ENCODE data around the gene TRIP6.

Gene TRIP6

GRCh38 chr7:100867040-100867775, at the start of gene TRIP6:
Gene TRIP6 (plus strand): TSS chr7:100867387. CDS start chr7:100867498, 111 bp downstream.
- no peak for DNase-seq

- no peak for DNase-seq
Observed at GRCh38 chr7:100818366-100818765, 48.8 kb upstream of the TRIP6 start.

GRCh38 chr7:100818825-100819224, 48.4 kb upstream of the TRIP6 start:
- DNase-seq = no peak

- no peak for DNase-seq
Observed at GRCh38 chr7:100819586-100819985, 47.6 kb upstream of the TRIP6 start.

GRCh38 chr7:100822236-100823139, 44.7 kb upstream of the TRIP6 start:
- no peak for DNase-seq

- no peak for DNase-seq
Observed at GRCh38 chr7:100823140-100823525, 44.1 kb upstream of the TRIP6 start.

GRCh38 chr7:100823534-100823933, 43.7 kb upstream of the TRIP6 start:
- DNase-seq = no peak

GRCh38 chr7:100824499-100825214, 42.5 kb upstream of the TRIP6 start:
- DNase-seq = no peak

- DNase-seq = no peak
Observed at GRCh38 chr7:100825215-100825671, 41.9 kb upstream of the TRIP6 start.

GRCh38 chr7:100825751-100826513, 41.3 kb upstream of the TRIP6 start:
- no peak for DNase-seq

- DNase-seq = no peak
Observed at GRCh38 chr7:100826514-100827329, 40.5 kb upstream of the TRIP6 start.

GRCh38 chr7:100827330-100828226, 39.6 kb upstream of the TRIP6 start, which contains the start of gene EPHB4:
Gene EPHB4 (minus strand): TSS chr7:100827523. CDS start chr7:100827030, 493 bp downstream.
- DNase-seq = peak; percentile 67

GRCh38 chr7:100829150-100829716, 38.0 kb upstream of the TRIP6 start:
- DNase-seq = no peak

- no peak for DNase-seq
Observed at GRCh38 chr7:100830396-100830795, 36.8 kb upstream of the TRIP6 start.

GRCh38 chr7:100832281-100832633, 34.9 kb upstream of the TRIP6 start:
- no peak for DNase-seq

GRCh38 chr7:100835903-100836811, 31.0 kb upstream of the TRIP6 start:
- no peak for DNase-seq

- DNase-seq = no peak
Observed at GRCh38 chr7:100836812-100837098, 30.4 kb upstream of the TRIP6 start.

- DNase-seq = no peak
Observed at GRCh38 chr7:100837099-100837836, 29.9 kb upstream of the TRIP6 start.

Data from cortex of kidney (tissue), 1 donor.